Karpas-422 (cell line): ENCODE measurements around the gene CXCR4. TPM values are rescaled to one million over a fixed set of nuclear protein-coding genes. Genes with fewer than 3 reads are reported as not detected.

Experiments used
- DNase-seq: peaks from one replicate; pipeline ENCODE4 v3.0.0-alpha.2; 2015
- H2AFZ ChIP-seq: fragments of 200-600 bp; sonication (generic); 2 replicates; pipeline ENCODE4 v1.6.1; 2014; ENCODE audit warnings: antibody characterized with exemption, low read length, mixed read lengths
- H3K27ac ChIP-seq: fragments of 200-600 bp; sonication (generic); 2 replicates; pipeline ENCODE4 v1.5.1; 2014; ENCODE audit warnings: mild to moderate bottlenecking, low read length, moderate library complexity
- H3K27me3 ChIP-seq: fragments of 200-600 bp; sonication (generic); 2 replicates; pipeline ENCODE4 v1.6.1; 2014; ENCODE audit warnings: low read length, mixed read lengths
- H3K36me3 ChIP-seq: fragments of 200-600 bp; sonication (generic); 2 replicates; pipeline ENCODE4 v1.6.1; 2014; ENCODE audit warnings: low read length, mixed read lengths; ENCODE audit not compliant: insufficient read depth
- H3K4me1 ChIP-seq: fragments of 200-600 bp; sonication (generic); 2 replicates; pipeline ENCODE4 v1.6.1; 2014; ENCODE audit warnings: mild to moderate bottlenecking, low read length, mixed read lengths
- H3K4me2 ChIP-seq: fragments of 200-600 bp; sonication (generic); 2 replicates; pipeline ENCODE4 v1.6.1; 2014; ENCODE audit warnings: low read length, low read depth, mild to moderate bottlenecking; ENCODE audit not compliant: poor library complexity, severe bottlenecking
- H3K4me3 ChIP-seq: fragments of 200-600 bp; sonication (generic); 2 replicates; pipeline ENCODE4 v1.5.1; 2014; ENCODE audit warnings: mild to moderate bottlenecking, antibody characterized with exemption, low read length, mixed read lengths
- H3K79me2 ChIP-seq: fragments of 200-600 bp; sonication (generic); 2 replicates; pipeline ENCODE4 v1.6.1; 2014; ENCODE audit warnings: mild to moderate bottlenecking, low read length, mixed read lengths
- H3K9ac ChIP-seq: fragments of 200-600 bp; sonication (generic); 2 replicates; pipeline ENCODE4 v1.6.0; 2014; ENCODE audit warnings: low read length
- H3K9me2 ChIP-seq: fragments of 200-600 bp; sonication (generic), shearing (Covaris generic); replicated peaks from 2 replicates; pipeline ENCODE4 v1.6.0; 2014; ENCODE audit warnings: mild to moderate bottlenecking, low read length, moderate library complexity; ENCODE audit not compliant: insufficient read depth
- H3K9me3 ChIP-seq: fragments of 300-700, 200-600 bp; sonication (generic); 2 replicates; pipeline ENCODE4 v1.6.1; 2014; ENCODE audit warnings: low read length, mixed read lengths
- H4K20me1 ChIP-seq: fragments of 200-600 bp; sonication (generic); 2 replicates; pipeline ENCODE4 v1.6.1; 2014; ENCODE audit warnings: mild to moderate bottlenecking, antibody characterized with exemption, low read length, low read depth; ENCODE audit not compliant: insufficient read depth
- total RNA-seq: library from RNA; depleted of rRNA; stranded (reverse); fragments of >200 nt; shearing (Covaris generic); gene quantifications from 2 replicates; pipeline ENCODE4 v1.2.3, GENCODE V29; 2014; ENCODE audit warnings: low replicate concordance

Gene CXCR4
- total RNA-seq, 1 experiment from 2014 or later: 0.97 TPM

GRCh38 chr2:136146564-136146963 lies 28.6 kb upstream of the CXCR4 start:
- no peak overlapping the region for H3K27ac ChIP-seq
- H3K27me3 ChIP-seq: no peaks in the 10 kb centered on the region
- no peak for DNase-seq
- H3K9ac ChIP-seq: no peak overlapping the region
- no peak overlapping the region for H3K4me3 ChIP-seq
- H3K4me2 ChIP-seq: no peak overlapping the region
- no peaks in the 10 kb centered on the region for H3K4me1 ChIP-seq
- H2AFZ ChIP-seq: no peak overlapping the region
- H3K9me2 ChIP-seq: no peaks in the 10 kb centered on the region
- no peaks in the 10 kb centered on the region for H3K9me3 ChIP-seq
- no peaks in the 10 kb centered on the region for H3K36me3 ChIP-seq
- no peaks in the 10 kb centered on the region; the same call in 1 of the 2 replicates for H4K20me1 ChIP-seq
- H3K79me2 ChIP-seq: no peaks in the 10 kb centered on the region

GRCh38 chr2:136143603-136144451 lies 25.9 kb upstream of the CXCR4 start:
- H3K9ac ChIP-seq: no peak overlapping the region
- no peak overlapping the region for H3K4me3 ChIP-seq
- H3K9me3 ChIP-seq: no peaks in the 10 kb centered on the region
- no peaks in the 10 kb centered on the region for H3K4me1 ChIP-seq
- H3K9me2 ChIP-seq: no peaks in the 10 kb centered on the region
- no peaks in the 10 kb centered on the region for H3K79me2 ChIP-seq
- H3K4me2 ChIP-seq: no peak overlapping the region
- no peak overlapping the region for H2AFZ ChIP-seq
- H4K20me1 ChIP-seq: no peaks in the 10 kb centered on the region; the same call in 1 of the 2 replicates
- no peak for DNase-seq
- no peaks in the 10 kb centered on the region for H3K36me3 ChIP-seq
- H3K27ac ChIP-seq: no peak overlapping the region
- no peaks in the 10 kb centered on the region for H3K27me3 ChIP-seq

GRCh38 chr2:136141510-136142149 lies 23.7 kb upstream of the CXCR4 start:
- no peak overlapping the region for H3K4me2 ChIP-seq
- no peaks in the 10 kb centered on the region for H3K36me3 ChIP-seq
- no peak overlapping the region for H3K9ac ChIP-seq
- H3K4me1 ChIP-seq: peaks cover 10% of the 10 kb centered on the region
- no peaks in the 10 kb centered on the region for H3K27me3 ChIP-seq
- no peaks in the 10 kb centered on the region for H3K9me3 ChIP-seq
- H2AFZ ChIP-seq: no peak overlapping the region
- H3K27ac ChIP-seq: no peak overlapping the region
- no peak for DNase-seq
- H4K20me1 ChIP-seq: no peaks in the 10 kb centered on the region; the same call in 1 of the 2 replicates
- H3K4me3 ChIP-seq: no peak overlapping the region
- no peaks in the 10 kb centered on the region for H3K9me2 ChIP-seq
- no peaks in the 10 kb centered on the region for H3K79me2 ChIP-seq

GRCh38 chr2:136139631-136140030 lies 21.7 kb upstream of the CXCR4 start:
- Histone ChIP-seq H3K4me2 (no peak overlapping the region), H3K9me2 (no peaks in the 10 kb centered on the region), H4K20me1 (no peaks in the 10 kb centered on the region; the same call in 1 of the 2 replicates), H3K4me3 (no peak overlapping the region), H3K9me3 (no peaks in the 10 kb centered on the region), H3K4me1 (peaks cover 29% of the 10 kb centered on the region), H3K27me3 (no peaks in the 10 kb centered on the region), H3K9ac (no peak overlapping the region), H3K79me2 (no peaks in the 10 kb centered on the region), H3K36me3 (no peaks in the 10 kb centered on the region), H3K27ac (no peak overlapping the region), H2AFZ (no peak overlapping the region)
- no peak for DNase-seq

- Histone ChIP-seq H3K4me3 (no peak overlapping the region), H4K20me1 (no peaks in the 10 kb centered on the region; the same call in 1 of the 2 replicates), H3K9ac (no peak overlapping the region), H3K4me1 (peaks cover 45% of the 10 kb centered on the region), H3K9me2 (no peaks in the 10 kb centered on the region), H3K36me3 (no peaks in the 10 kb centered on the region), H2AFZ (no peak overlapping the region), H3K4me2 (no peak overlapping the region), H3K27ac (no peak overlapping the region), H3K9me3 (no peaks in the 10 kb centered on the region), H3K27me3 (no peaks in the 10 kb centered on the region), H3K79me2 (no peaks in the 10 kb centered on the region)
- no peak for DNase-seq
Observed at GRCh38 chr2:136137982-136138381, 20.0 kb upstream of the CXCR4 start.

- Histone ChIP-seq H3K79me2 (no peaks in the 10 kb centered on the region), H2AFZ (no peak overlapping the region), H3K4me1 (peaks cover 56% of the 10 kb centered on the region), H3K9ac (no peak overlapping the region), H3K9me2 (no peaks in the 10 kb centered on the region), H3K4me2 (peak overlapping the region; percentile 64), H3K27me3 (no peaks in the 10 kb centered on the region), H4K20me1 (no peaks in the 10 kb centered on the region; the same call in 1 of the 2 replicates), H3K27ac (no peak overlapping the region), H3K4me3 (peak overlapping the region; percentile 23; the same call in 1 of the 2 replicates), H3K9me3 (no peaks in the 10 kb centered on the region), H3K36me3 (no peaks in the 10 kb centered on the region)
- no peak for DNase-seq
Observed at GRCh38 chr2:136136931-136137330, 19.0 kb upstream of the CXCR4 start.

- Histone ChIP-seq H3K4me1 (peaks cover 62% of the 10 kb centered on the region), H3K9me2 (no peaks in the 10 kb centered on the region), H3K9ac (no peak overlapping the region), H3K4me2 (peak overlapping the region; percentile 64), H2AFZ (no peak overlapping the region), H3K27ac (peak overlapping the region; percentile 20; the same call in 1 of the 2 replicates), H4K20me1 (no peaks in the 10 kb centered on the region; the same call in 1 of the 2 replicates), H3K79me2 (no peaks in the 10 kb centered on the region), H3K4me3 (peak overlapping the region; percentile 23; the same call in 1 of the 2 replicates), H3K27me3 (no peaks in the 10 kb centered on the region), H3K9me3 (no peaks in the 10 kb centered on the region), H3K36me3 (no peaks in the 10 kb centered on the region)
- peak; percentile 70 for DNase-seq
Observed at GRCh38 chr2:136135921-136136906, 18.3 kb upstream of the CXCR4 start.
